Gastroesophageal sphincter (tissue), 3 donors: ENCODE data around the gene YWHAB.

Experiments
- POLR2A ChIP-seq, 2 donors: fragments of 450-650 bp; IDR thresholded peaks; one replicate each; pipeline ENCODE4 v1.6.1; 2017; ENCODE audit warnings: antibody characterized with exemption in 2 of 2, mild to moderate bottlenecking in 2 of 2, moderate library complexity in 1 of 2
- POLR2AphosphoS5 ChIP-seq: sonication (generic); formaldehyde crosslinking; IDR thresholded peaks from one replicate; pipeline ENCODE4 v1.6.1; 2017; ENCODE audit warnings: antibody characterized with exemption
- TF ChIP-seq, protein P1 (sequence below), 4 experiments: fragments of 200-600 bp in 2 of 4; fragments of 450-650 bp in 2 of 4; sonication (generic) in 1 of 4; IDR thresholded peaks; one replicate each; pipeline ENCODE4 v1.5.1; 2017 to 2019; ENCODE audit warnings: antibody characterized with exemption in 4 of 4, mild to moderate bottlenecking in 2 of 4, moderate library complexity in 2 of 4

DNA sequence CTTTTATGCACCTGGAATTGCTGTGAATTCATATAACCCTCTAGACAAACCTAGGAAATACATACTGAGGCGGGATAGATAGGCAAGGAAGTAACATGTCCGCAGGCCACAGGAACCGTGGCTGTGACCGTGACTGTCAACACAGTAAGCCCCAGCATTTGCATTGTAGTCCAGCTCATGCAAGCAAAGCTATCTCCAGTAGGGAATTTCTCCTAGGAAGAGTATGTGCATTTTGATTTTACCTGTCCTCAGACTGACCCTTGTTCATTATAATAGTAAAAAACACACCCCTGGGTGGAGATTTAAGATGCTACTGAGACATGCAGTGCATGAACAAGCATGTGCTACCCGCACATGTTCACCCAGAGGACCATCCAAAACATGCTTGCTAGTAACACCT lies 44.7 kb upstream of the YWHAB start:
- TF ChIP-seq, protein P1, sequence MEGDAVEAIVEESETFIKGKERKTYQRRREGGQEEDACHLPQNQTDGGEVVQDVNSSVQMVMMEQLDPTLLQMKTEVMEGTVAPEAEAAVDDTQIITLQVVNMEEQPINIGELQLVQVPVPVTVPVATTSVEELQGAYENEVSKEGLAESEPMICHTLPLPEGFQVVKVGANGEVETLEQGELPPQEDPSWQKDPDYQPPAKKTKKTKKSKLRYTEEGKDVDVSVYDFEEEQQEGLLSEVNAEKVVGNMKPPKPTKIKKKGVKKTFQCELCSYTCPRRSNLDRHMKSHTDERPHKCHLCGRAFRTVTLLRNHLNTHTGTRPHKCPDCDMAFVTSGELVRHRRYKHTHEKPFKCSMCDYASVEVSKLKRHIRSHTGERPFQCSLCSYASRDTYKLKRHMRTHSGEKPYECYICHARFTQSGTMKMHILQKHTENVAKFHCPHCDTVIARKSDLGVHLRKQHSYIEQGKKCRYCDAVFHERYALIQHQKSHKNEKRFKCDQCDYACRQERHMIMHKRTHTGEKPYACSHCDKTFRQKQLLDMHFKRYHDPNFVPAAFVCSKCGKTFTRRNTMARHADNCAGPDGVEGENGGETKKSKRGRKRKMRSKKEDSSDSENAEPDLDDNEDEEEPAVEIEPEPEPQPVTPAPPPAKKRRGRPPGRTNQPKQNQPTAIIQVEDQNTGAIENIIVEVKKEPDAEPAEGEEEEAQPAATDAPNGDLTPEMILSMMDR (IDR thresholded peaks at IDR 0.05), result no peak
- TF ChIP-seq POLR2AphosphoS5, result no peak
- no peak for TF ChIP-seq POLR2A (IDR thresholded peaks at IDR 0.05)
